ENCODE data around the gene TPO. TPM values are rescaled to one million over a fixed set of nuclear protein-coding genes. Genes with fewer than 3 reads are reported as not detected.

TPO gene
- polyA plus RNA-seq, 3 donors: not detected

DNA sequence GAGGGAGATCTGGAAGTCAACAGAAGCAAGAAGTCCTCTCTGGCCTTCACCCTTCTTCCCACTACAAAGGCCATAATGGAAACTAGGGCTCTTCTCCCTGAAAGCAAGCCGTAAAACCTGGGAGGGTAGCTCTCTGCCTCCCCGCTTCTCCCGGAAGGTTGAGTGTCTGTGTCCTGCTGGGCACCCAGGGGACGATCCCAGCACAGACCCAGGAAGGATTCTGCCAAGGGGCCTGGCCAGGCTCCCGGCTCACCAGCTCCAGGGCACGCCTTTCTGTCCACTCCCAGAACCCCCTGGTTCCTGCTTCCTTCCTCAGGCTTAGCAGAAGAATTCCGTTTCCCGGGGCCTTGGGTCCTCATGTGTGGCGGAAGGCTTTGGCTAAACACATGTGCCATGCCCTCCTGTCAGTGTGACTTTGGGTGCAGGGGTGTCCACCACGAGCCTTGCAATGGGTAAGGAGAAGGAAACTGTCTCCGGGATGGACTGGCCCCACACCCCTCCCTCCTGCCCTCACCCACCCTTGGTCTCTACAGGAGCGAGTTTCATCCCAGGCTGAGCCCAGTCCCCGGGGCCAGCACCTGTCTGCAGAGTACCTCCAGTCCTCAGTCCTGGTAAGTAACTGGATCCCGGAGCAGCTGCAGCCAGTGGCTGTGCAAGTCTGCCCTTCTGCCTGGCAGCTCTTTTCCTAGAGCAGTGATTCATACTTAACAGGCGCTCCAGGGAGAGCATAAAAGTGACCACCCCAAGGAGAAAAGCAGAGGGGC is 135.8 kb downstream of the TPO start:
- no peak overlapping the region for H3K4me2 ChIP-seq (replicated peaks; ENCODE audit: extremely low read depth, low read length, poor library complexity, severe bottlenecking)
- Mint-ChIP-seq H3K4me1 (no peaks in the 10 kb centered on the region), H3K27ac (no peak overlapping the region), H3K4me3 (no peak overlapping the region), H3K9me3 (no peaks in the 10 kb centered on the region), H3K27me3 (ENCODE audit: low read depth in 3 of 3) (peaks cover 6 to 14% (median 9%) of the 10 kb centered on the region in 3 donors), H3K36me3 (no peaks in the 10 kb centered on the region)
- no peaks in the 10 kb centered on the region for H3K36me3 ChIP-seq (replicated peaks in 1 of 2; ENCODE audit: control insufficient read depth in 1 of 2, insufficient read depth in 2 of 2, low read length in 2 of 2)
- WGBS (ENCODE audit: insufficient coverage): 94% methylated on average over 10 of the region's 15 CpGs
- TF ChIP-seq, protein P1, sequence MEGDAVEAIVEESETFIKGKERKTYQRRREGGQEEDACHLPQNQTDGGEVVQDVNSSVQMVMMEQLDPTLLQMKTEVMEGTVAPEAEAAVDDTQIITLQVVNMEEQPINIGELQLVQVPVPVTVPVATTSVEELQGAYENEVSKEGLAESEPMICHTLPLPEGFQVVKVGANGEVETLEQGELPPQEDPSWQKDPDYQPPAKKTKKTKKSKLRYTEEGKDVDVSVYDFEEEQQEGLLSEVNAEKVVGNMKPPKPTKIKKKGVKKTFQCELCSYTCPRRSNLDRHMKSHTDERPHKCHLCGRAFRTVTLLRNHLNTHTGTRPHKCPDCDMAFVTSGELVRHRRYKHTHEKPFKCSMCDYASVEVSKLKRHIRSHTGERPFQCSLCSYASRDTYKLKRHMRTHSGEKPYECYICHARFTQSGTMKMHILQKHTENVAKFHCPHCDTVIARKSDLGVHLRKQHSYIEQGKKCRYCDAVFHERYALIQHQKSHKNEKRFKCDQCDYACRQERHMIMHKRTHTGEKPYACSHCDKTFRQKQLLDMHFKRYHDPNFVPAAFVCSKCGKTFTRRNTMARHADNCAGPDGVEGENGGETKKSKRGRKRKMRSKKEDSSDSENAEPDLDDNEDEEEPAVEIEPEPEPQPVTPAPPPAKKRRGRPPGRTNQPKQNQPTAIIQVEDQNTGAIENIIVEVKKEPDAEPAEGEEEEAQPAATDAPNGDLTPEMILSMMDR (IDR thresholded peaks at IDR 0.05): no peak
- H2AFZ ChIP-seq (ENCODE audit: insufficient read depth, low read depth, low read length, poor library complexity, severe bottlenecking): no peak overlapping the region
- no peak overlapping the region for H3K9ac ChIP-seq (ENCODE audit: insufficient read depth, low read length, poor library complexity, severe bottlenecking)
- intact Hi-C loops (cut with micrococcal nuclease): no loop called here
- H3K27ac ChIP-seq (ENCODE audit: low read depth in 1 of 2, low read length in 2 of 2): no peak overlapping the region
- no peaks in the 10 kb centered on the region for H3K4me1 ChIP-seq (ENCODE audit: control insufficient read depth in 1 of 2, insufficient read depth in 2 of 2, low read length in 2 of 2)
- H3K4me3 ChIP-seq (replicated peaks in 1 of 3; ENCODE audit: low read depth in 2 of 3, low read length in 3 of 3): no peak overlapping the region
- H3K79me2 ChIP-seq (ENCODE audit: insufficient read depth, low read length): no peaks in the 10 kb centered on the region
- no peaks in the 10 kb centered on the region for H3K27me3 ChIP-seq (ENCODE audit: control insufficient read depth in 2 of 2, insufficient read depth in 2 of 2, low read length in 2 of 2)
- H4K20me1 ChIP-seq (ENCODE audit: insufficient read depth, low read length): no peaks in the 10 kb centered on the region
- no peak for DNase-seq
- H3K9me3 ChIP-seq (replicated peaks in 1 of 2; ENCODE audit: control insufficient read depth in 1 of 2, insufficient read depth in 1 of 2, low read length in 2 of 2): no peaks in the 10 kb centered on the region

DNA sequence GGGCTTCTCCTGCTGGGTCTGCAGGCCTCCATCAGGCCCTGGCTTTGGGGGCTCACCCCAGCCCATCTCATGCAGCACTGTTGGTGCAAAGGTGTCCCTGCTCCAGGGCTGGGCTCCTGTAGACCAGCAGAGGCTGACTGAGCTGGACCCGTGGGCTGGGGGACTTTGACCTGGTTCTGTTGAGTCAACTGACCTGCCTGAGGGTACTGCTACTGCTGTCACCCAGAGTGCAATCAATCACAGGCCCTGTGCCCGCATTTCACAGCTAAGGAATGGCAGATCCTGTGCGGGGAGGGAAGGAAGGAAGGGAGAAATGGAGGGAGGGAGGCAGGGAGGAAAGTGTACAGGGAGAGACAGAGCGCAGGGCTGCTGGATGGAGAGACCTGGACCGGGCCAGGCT is 136.8 kb downstream of the TPO start:
- H3K4me2 ChIP-seq (replicated peaks; ENCODE audit: extremely low read depth, low read length, poor library complexity, severe bottlenecking): no peak overlapping the region
- no peak overlapping the region for H3K4me3 ChIP-seq (replicated peaks in 1 of 3; ENCODE audit: low read depth in 2 of 3, low read length in 3 of 3)
- no peaks in the 10 kb centered on the region for H3K27me3 ChIP-seq (ENCODE audit: control insufficient read depth in 2 of 2, insufficient read depth in 2 of 2, low read length in 2 of 2)
- no peaks in the 10 kb centered on the region for H3K9me3 ChIP-seq (replicated peaks in 1 of 2; ENCODE audit: control insufficient read depth in 1 of 2, insufficient read depth in 1 of 2, low read length in 2 of 2)
- H3K4me1 Mint-ChIP-seq: no peaks in the 10 kb centered on the region
- no peaks in the 10 kb centered on the region for H3K9me3 Mint-ChIP-seq
- no peaks in the 10 kb centered on the region for H3K36me3 Mint-ChIP-seq
- H3K36me3 ChIP-seq (replicated peaks in 1 of 2; ENCODE audit: control insufficient read depth in 1 of 2, insufficient read depth in 2 of 2, low read length in 2 of 2): no peaks in the 10 kb centered on the region
- no peak for DNase-seq
- H3K27me3 Mint-ChIP-seq (ENCODE audit: low read depth in 3 of 3): peaks cover 6 to 14% (median 12%) of the 10 kb centered on the region in 3 donors
- intact Hi-C loops (cut with micrococcal nuclease): loop anchor here in 1 of 2 donors (5.0 kb wide), 1 partner anchor 838 kb away; no protein-coding TSS in a partner anchor
- no peak overlapping the region for H3K4me3 Mint-ChIP-seq
- no peak overlapping the region for H2AFZ ChIP-seq (ENCODE audit: insufficient read depth, low read depth, low read length, poor library complexity, severe bottlenecking)
- WGBS (ENCODE audit: insufficient coverage): 74% methylated on average over 3 of the region's 5 CpGs
- no peaks in the 10 kb centered on the region for H4K20me1 ChIP-seq (ENCODE audit: insufficient read depth, low read length)
- H3K27ac ChIP-seq (ENCODE audit: low read depth in 1 of 2, low read length in 2 of 2): no peak overlapping the region
- no peaks in the 10 kb centered on the region for H3K79me2 ChIP-seq (ENCODE audit: insufficient read depth, low read length)
- TF ChIP-seq, protein P1 (IDR thresholded peaks at IDR 0.05): no peak
- H3K4me1 ChIP-seq (ENCODE audit: control insufficient read depth in 1 of 2, insufficient read depth in 2 of 2, low read length in 2 of 2): no peaks in the 10 kb centered on the region
- no peak overlapping the region for H3K27ac Mint-ChIP-seq
- no peak overlapping the region for H3K9ac ChIP-seq (ENCODE audit: insufficient read depth, low read length, poor library complexity, severe bottlenecking)

Data from CD14-positive monocyte (primary cell).